Measurements from ENCODE around the gene ZNF212. TPM values are rescaled to one million over a fixed set of nuclear protein-coding genes. Genes with fewer than 3 reads are reported as not detected.
A peak's percentile ranks its signal among the peaks of the same experiment; 100 is the strongest.

The ZNF212 gene
- total RNA-seq, 1 donor from 2014 or later: 12.8 TPM

- peak; percentile 80 for DNase-seq (ENCODE audit: low spot score)
- H3K27me3 Mint-ChIP-seq (ENCODE audit: unreplicated experiment): peaks cover 7% of the 10 kb centered on the region
- no peak overlapping the region for H3K4me3 Mint-ChIP-seq (ENCODE audit: unreplicated experiment)
- TF ChIP-seq CTCF (IDR thresholded peaks at IDR 0.05; ENCODE audit: unreplicated experiment): peak; percentile 71
- peaks cover 5% of the 10 kb centered on the region for H3K4me1 Mint-ChIP-seq (ENCODE audit: unreplicated experiment)
- H3K27ac Mint-ChIP-seq (ENCODE audit: unreplicated experiment): peak overlapping the region; percentile 50
- peaks cover 62% of the 10 kb centered on the region for H3K36me3 Mint-ChIP-seq (ENCODE audit: low read depth, unreplicated experiment)
- no peaks in the 10 kb centered on the region for H3K9me3 Mint-ChIP-seq (ENCODE audit: unreplicated experiment)
Measured at GRCh38 chr7:149209518-149210269, 29.8 kb upstream of the ZNF212 start.

DNA sequence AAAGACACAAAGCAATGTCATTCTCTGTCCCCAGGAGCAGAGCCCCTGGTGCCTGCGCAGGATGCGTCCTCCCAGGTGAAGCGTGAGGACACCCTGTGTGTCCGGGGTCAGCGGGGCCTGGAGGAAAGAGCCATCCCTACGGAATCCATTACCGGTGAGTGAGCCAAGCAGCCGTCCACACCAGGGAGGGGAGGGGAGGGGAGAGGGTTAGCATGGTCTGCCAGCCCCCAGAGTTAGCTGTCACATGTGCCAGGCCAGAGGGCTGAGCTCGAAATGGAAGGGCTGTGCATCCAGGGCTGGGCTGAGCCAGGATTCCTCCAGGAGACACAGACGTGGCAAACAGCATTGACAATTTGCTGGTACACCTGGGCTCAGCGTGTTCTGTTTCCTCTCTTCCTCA is 28.9 kb upstream of the ZNF212 start:
- DNase-seq (ENCODE audit: low spot score): no peak
- H3K27ac Mint-ChIP-seq (ENCODE audit: unreplicated experiment): no peak overlapping the region
- TF ChIP-seq CTCF (IDR thresholded peaks at IDR 0.05; ENCODE audit: unreplicated experiment): no peak
- peaks cover 64% of the 10 kb centered on the region for H3K36me3 Mint-ChIP-seq (ENCODE audit: low read depth, unreplicated experiment)
- H3K4me3 Mint-ChIP-seq (ENCODE audit: unreplicated experiment): peak overlapping the region; percentile 16
- peaks cover 7% of the 10 kb centered on the region for H3K27me3 Mint-ChIP-seq (ENCODE audit: unreplicated experiment)
- peaks cover 5% of the 10 kb centered on the region for H3K4me1 Mint-ChIP-seq (ENCODE audit: unreplicated experiment)
- no peaks in the 10 kb centered on the region for H3K9me3 Mint-ChIP-seq (ENCODE audit: unreplicated experiment)

DNA sequence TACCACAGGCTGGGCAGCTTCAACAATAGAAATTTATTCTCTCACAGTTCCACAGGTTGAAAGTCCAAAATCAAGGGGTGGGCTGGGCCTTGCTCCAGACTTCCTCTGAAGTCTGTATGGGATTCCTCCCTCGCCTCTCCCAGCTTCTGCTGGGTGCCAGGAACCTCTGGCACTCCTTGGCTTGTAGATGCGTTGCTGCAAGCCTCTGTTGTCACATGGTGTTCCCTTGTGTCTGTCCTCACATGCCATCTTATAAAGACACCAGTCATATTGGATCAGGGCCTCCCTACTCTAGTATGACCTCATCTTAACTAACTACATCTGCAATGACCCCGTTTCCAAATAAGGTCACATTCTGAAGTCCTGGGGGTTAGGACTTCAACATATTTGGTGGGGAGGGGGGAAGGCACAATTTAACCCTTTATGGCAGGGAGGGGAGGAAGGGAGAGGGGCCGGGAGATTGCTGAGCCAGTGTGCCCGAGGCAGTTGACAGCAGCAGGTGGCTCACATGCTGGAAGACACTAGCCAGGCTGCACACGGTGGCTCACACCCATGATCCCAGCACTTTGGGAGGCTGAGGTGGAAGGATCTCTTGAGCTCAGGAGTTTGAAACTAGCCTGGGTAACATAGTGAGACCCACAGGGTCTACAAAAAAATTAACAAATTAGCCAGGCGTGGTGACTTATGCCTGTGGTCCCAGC is 25.3 kb upstream of the ZNF212 start:
- DNase-seq (ENCODE audit: low spot score): no peak
- Mint-ChIP-seq H3K4me1 (ENCODE audit: unreplicated experiment) (peaks cover 40% of the 10 kb centered on the region), H3K36me3 (ENCODE audit: low read depth, unreplicated experiment) (peaks cover 62% of the 10 kb centered on the region), H3K27me3 (ENCODE audit: unreplicated experiment) (peaks cover 22% of the 10 kb centered on the region), H3K4me3 (ENCODE audit: unreplicated experiment) (no peak overlapping the region), H3K27ac (ENCODE audit: unreplicated experiment) (no peak overlapping the region), H3K9me3 (ENCODE audit: unreplicated experiment) (no peaks in the 10 kb centered on the region)
- no peak for TF ChIP-seq CTCF (IDR thresholded peaks at IDR 0.05; ENCODE audit: unreplicated experiment)

DNA sequence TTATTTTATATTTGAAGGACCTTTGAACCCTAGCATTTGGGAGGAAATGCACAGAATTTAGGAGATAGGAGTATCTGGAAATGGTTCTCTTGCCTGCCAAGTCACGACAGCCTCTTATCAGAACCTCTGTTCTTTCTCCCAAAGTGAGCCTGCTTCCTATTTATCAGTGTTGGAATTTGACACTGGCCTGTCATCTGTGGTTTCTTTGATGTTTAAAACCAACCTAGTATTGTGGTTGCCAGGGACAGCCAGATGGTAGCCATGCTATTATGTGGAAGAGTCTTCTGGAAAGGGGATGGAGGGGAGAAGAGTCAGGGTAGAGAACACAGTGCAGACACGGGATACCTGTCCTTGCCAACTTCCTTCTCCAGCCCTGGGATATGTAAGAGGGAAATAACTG is 23.0 kb upstream of the ZNF212 start:
- no peak for TF ChIP-seq CTCF (IDR thresholded peaks at IDR 0.05; ENCODE audit: unreplicated experiment)
- peak overlapping the region; percentile 94 for H3K27ac Mint-ChIP-seq (ENCODE audit: unreplicated experiment)

DNA sequence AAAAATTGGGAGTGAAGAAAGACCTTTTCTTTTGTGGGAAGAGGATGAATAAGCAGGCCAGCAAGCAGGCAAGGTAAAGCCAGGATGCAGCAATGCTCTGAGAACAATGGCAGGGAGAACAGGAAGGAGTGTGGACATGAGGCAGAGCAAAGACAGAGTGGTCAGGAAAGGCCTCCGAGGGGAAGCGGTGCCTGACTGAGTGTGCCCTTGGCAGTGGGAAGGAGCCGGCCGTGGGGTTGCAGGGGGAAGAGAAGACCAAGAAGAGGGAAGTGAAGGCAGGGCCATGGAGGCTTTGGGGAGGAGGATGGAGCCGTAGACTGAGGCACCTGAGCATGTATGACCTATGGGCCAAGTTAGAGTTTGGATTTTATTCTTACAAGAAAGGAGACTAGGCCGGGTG is 21.9 kb upstream of the ZNF212 start:
- Mint-ChIP-seq H3K4me3 (ENCODE audit: unreplicated experiment) (peak overlapping the region; percentile 85), H3K9me3 (ENCODE audit: unreplicated experiment) (no peaks in the 10 kb centered on the region), H3K36me3 (ENCODE audit: low read depth, unreplicated experiment) (peaks cover 55% of the 10 kb centered on the region), H3K27ac (ENCODE audit: unreplicated experiment) (peak overlapping the region; percentile 94), H3K4me1 (ENCODE audit: unreplicated experiment) (peaks cover 45% of the 10 kb centered on the region), H3K27me3 (ENCODE audit: unreplicated experiment) (peaks cover 28% of the 10 kb centered on the region)
- peak; percentile 12 for DNase-seq (ENCODE audit: low spot score)
- no peak for TF ChIP-seq CTCF (IDR thresholded peaks at IDR 0.05; ENCODE audit: unreplicated experiment)

More for the DNA sequence above, 23.0 kb upstream of the ZNF212 start:
- no peak overlapping the region for H3K4me3 Mint-ChIP-seq (ENCODE audit: unreplicated experiment)
- no peaks in the 10 kb centered on the region for H3K9me3 Mint-ChIP-seq (ENCODE audit: unreplicated experiment)
- peaks cover 55% of the 10 kb centered on the region for H3K36me3 Mint-ChIP-seq (ENCODE audit: low read depth, unreplicated experiment)
- H3K27me3 Mint-ChIP-seq (ENCODE audit: unreplicated experiment): peaks cover 26% of the 10 kb centered on the region
- H3K4me1 Mint-ChIP-seq (ENCODE audit: unreplicated experiment): peaks cover 45% of the 10 kb centered on the region
- no peak for DNase-seq (ENCODE audit: low spot score)
